IMR-90 (cell line): ENCODE data around the gene ABHD3.
A peak's percentile ranks its signal among the peaks of the same experiment; 100 is the strongest.

Experiments used
- FOS ChIP-seq: fragments of 150-350 bp; IDR thresholded peaks from 2 replicates; pipeline ENCODE4 v1.6.1; 2016; ENCODE audit warnings: low read depth, low read length
- TF ChIP-seq, protein P1 (sequence below): conservative IDR thresholded peaks from 2 replicates; pipeline ENCODE4 v1.5.1; 2012; ENCODE audit warnings: mild to moderate bottlenecking, low read depth, low read length, improper control_type of control experiment

DNA sequence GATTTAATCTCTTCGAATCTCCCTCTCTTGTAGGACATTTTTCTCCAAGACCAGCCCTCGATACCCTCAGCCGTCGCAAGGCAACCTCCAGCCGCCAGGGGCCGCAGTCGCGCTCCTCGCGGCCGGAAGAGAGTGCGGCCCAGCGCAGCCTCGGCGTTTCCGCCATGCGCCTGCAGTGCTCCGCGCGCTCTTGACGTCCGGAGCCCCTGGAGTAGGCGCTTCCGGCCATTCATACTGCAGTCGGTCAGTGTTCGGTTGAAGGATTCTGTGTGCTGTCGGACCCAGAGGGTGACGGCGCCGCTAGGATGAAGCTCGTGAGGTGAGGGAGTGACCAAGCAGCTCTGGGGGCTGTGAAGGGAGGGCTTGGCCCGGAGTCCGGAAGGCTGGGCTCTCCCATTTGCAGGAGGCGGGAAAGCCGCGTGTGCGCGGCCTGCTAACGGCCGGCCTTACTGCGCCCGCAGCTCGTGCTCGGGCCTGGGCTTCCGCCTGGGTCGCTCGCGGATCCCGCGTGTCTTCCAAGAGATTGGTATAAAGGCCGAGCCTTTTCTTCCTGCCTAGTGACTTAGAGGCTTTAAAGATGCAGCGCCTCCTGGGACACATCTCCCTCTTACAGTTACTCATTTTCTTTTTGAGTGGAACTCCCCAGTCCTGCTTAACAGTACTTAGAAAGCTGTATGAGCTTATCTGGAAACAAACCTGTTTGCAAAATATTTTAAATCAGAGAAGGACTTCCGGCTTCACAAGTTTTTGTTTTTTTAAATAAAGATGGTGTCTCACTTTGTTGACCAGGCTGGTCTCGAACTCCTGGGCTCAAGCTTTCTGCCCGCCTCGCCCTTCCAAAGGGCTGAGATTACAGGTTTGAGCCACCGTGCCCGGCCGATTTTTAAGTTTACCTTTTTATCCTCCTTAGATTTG lies 92.2 kb downstream of the ABHD3 start, which contains the start of gene SNRPD1:
- TF ChIP-seq, protein P1, sequence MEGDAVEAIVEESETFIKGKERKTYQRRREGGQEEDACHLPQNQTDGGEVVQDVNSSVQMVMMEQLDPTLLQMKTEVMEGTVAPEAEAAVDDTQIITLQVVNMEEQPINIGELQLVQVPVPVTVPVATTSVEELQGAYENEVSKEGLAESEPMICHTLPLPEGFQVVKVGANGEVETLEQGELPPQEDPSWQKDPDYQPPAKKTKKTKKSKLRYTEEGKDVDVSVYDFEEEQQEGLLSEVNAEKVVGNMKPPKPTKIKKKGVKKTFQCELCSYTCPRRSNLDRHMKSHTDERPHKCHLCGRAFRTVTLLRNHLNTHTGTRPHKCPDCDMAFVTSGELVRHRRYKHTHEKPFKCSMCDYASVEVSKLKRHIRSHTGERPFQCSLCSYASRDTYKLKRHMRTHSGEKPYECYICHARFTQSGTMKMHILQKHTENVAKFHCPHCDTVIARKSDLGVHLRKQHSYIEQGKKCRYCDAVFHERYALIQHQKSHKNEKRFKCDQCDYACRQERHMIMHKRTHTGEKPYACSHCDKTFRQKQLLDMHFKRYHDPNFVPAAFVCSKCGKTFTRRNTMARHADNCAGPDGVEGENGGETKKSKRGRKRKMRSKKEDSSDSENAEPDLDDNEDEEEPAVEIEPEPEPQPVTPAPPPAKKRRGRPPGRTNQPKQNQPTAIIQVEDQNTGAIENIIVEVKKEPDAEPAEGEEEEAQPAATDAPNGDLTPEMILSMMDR, result peak; percentile 96
- no peak for TF ChIP-seq FOS
